ENCODE data around the gene FBXO10.
"Not testable (repeated sequence)": the region's sequence is repeated elsewhere in the genome, so short reads cannot be mapped to it uniquely, and the experiment has no call there.

Gene FBXO10

GRCh38 chr9:37510053-37510452 is 66.1 kb downstream of the FBXO10 start:
- DNase-seq, result not testable (repeated sequence)

GRCh38 chr9:37509536-37509935 is 66.6 kb downstream of the FBXO10 start:
- DNase-seq, result no peak

GRCh38 chr9:37508834-37509206 is 67.4 kb downstream of the FBXO10 start:
- DNase-seq, result no peak

- DNase-seq, result no peak
Measured at GRCh38 chr9:37508135-37508833, 67.9 kb downstream of the FBXO10 start.

- no peak for DNase-seq
Measured at GRCh38 chr9:37507566-37508134, 68.5 kb downstream of the FBXO10 start.

GRCh38 chr9:37504605-37505004 is 71.6 kb downstream of the FBXO10 start:
- no peak for DNase-seq

GRCh38 chr9:37503736-37504135 is 72.4 kb downstream of the FBXO10 start:
- DNase-seq, result no peak

- no peak for DNase-seq
Measured at GRCh38 chr9:37501957-37502596, 74.1 kb downstream of the FBXO10 start.

GRCh38 chr9:37499297-37499696 is 76.9 kb downstream of the FBXO10 start:
- DNase-seq, result no peak

- no peak for DNase-seq
Measured at GRCh38 chr9:37498457-37498856, 77.7 kb downstream of the FBXO10 start.

GRCh38 chr9:37497320-37497719 is 78.9 kb downstream of the FBXO10 start:
- DNase-seq, result no peak

GRCh38 chr9:37496020-37496419 is 80.2 kb downstream of the FBXO10 start:
- DNase-seq, result no peak

GRCh38 chr9:37495571-37495970 is 80.6 kb downstream of the FBXO10 start:
- no peak for DNase-seq

GRCh38 chr9:37491939-37492338 is 84.2 kb downstream of the FBXO10 start:
- DNase-seq, result no peak

- DNase-seq, result no peak
Measured at GRCh38 chr9:37486616-37487548, 89.3 kb downstream of the FBXO10 start.

GRCh38 chr9:37486256-37486615 is 89.9 kb downstream of the FBXO10 start:
- DNase-seq, result no peak

GRCh38 chr9:37485389-37486255 is 90.6 kb downstream of the FBXO10 start, which contains the start of gene POLR1E:
Gene POLR1E (plus strand): TSS chr9:37485948. CDS start chr9:37486048, 100 bp downstream.
- peak; percentile 93 to 94 for DNase-seq

GRCh38 chr9:37480759-37481158 is 95.4 kb downstream of the FBXO10 start:
- DNase-seq, result no peak

GRCh38 chr9:37477987-37478619 is 98.1 kb downstream of the FBXO10 start:
- not testable (repeated sequence) for DNase-seq

- not testable (repeated sequence) for DNase-seq
Measured at GRCh38 chr9:37477443-37477842, 98.7 kb downstream of the FBXO10 start.

GRCh38 chr9:37476930-37477329 is 99.2 kb downstream of the FBXO10 start:
- DNase-seq, result no peak

GRCh38 chr9:37474438-37474837 is 101.7 kb downstream of the FBXO10 start:
- no peak for DNase-seq
